GM23338 (cell line): Measurements from ENCODE around the gene TMED8. TPM values are rescaled to one million over a fixed set of nuclear protein-coding genes. Genes with fewer than 3 reads are reported as not detected.

ENCODE experiments used
- ATAC-seq: fragments of 200-7000 bp; cut with Tn5 transposase; 3 replicates; pipeline ENCODE4 v1.9.1; 2020
- DNase-seq: peaks from one replicate; pipeline ENCODE4 v3.0.0-alpha.2; 2015; ENCODE audit warnings: low spot score
- H2AFZ ChIP-seq: fragments of 200-600 bp; sonication (generic); 2 replicates; pipeline ENCODE4 v1.8.0; 2016; ENCODE audit warnings: antibody characterized with exemption, mild to moderate bottlenecking, moderate library complexity
- H3F3A ChIP-seq: fragments of 200-600 bp; sonication (generic); replicated peaks from 2 replicates; pipeline ENCODE4 v1.8.0; 2017; ENCODE audit warnings: antibody characterized with exemption, mixed run types, low read depth
- H3K27ac ChIP-seq: fragments of 200-600 bp; sonication (generic); 2 replicates; pipeline ENCODE4 v1.6.1; 2016; ENCODE audit warnings: low read depth
- H3K27me3 ChIP-seq: fragments of 200-600 bp; sonication (generic); 2 replicates; pipeline ENCODE4 v1.8.0; 2016; ENCODE audit warnings: mild to moderate bottlenecking, mixed run types, moderate library complexity; ENCODE audit not compliant: insufficient read depth
- H3K36me3 ChIP-seq: fragments of 200-600 bp; sonication (generic); 2 replicates; pipeline ENCODE4 v1.8.0; 2016; ENCODE audit warnings: mild to moderate bottlenecking; ENCODE audit not compliant: insufficient read depth
- H3K4me1 ChIP-seq: fragments of 200-600 bp; sonication (generic); 2 replicates; pipeline ENCODE4 v1.8.0; 2016; ENCODE audit warnings: mild to moderate bottlenecking, moderate library complexity; ENCODE audit not compliant: insufficient read depth
- H3K4me2 ChIP-seq: fragments of 200-600 bp; sonication (generic); 2 replicates; pipeline ENCODE4 v1.7.1; 2017; ENCODE audit warnings: mixed run types
- H3K4me3 ChIP-seq: fragments of 200-600 bp; sonication (generic); 2 replicates; pipeline ENCODE4 v1.6.1; 2016; ENCODE audit warnings: mixed run types
- H3K79me2 ChIP-seq: fragments of 200-600 bp; sonication (generic); replicated peaks from 2 replicates; pipeline ENCODE4 v1.8.0; 2017; ENCODE audit warnings: mild to moderate bottlenecking; ENCODE audit not compliant: insufficient read depth
- H3K9me2 ChIP-seq: fragments of 200-600 bp; sonication (generic); 2 replicates; pipeline ENCODE4 v1.8.0; 2017; ENCODE audit not compliant: insufficient read depth
- H4K20me1 ChIP-seq: fragments of 200-600 bp; sonication (generic); replicated peaks from 2 replicates; pipeline ENCODE4 v1.8.0; 2017; ENCODE audit warnings: mild to moderate bottlenecking; ENCODE audit not compliant: insufficient read depth
- H3K27ac Mint-ChIP-seq: 2 replicates; pipeline ENCODE4 v1.8.0; 2020; ENCODE audit warnings: inconsistent platforms, mild to moderate bottlenecking, moderate library complexity, mixed read lengths
- H3K27me3 Mint-ChIP-seq: 3 replicates; pipeline ENCODE4 v1.8.0; 2022; ENCODE audit warnings: low read depth, mild to moderate bottlenecking, moderate library complexity, mixed read lengths, inconsistent platforms; ENCODE audit not compliant: insufficient read depth, poor library complexity
- H3K36me3 Mint-ChIP-seq: 3 replicates; pipeline ENCODE4 v1.8.0; 2021; ENCODE audit warnings: low read depth, mild to moderate bottlenecking, inconsistent platforms, moderate library complexity, mixed read lengths
- H3K4me1 Mint-ChIP-seq: 3 replicates; pipeline ENCODE4 v1.8.0; 2020; ENCODE audit warnings: mild to moderate bottlenecking, inconsistent platforms, mixed read lengths
- H3K4me3 Mint-ChIP-seq: 3 replicates; pipeline ENCODE4 v1.8.0; 2021; ENCODE audit warnings: moderate library complexity, mild to moderate bottlenecking, inconsistent platforms, mixed read lengths
- H3K9me3 Mint-ChIP-seq: 3 replicates; pipeline ENCODE4 v1.8.0; 2020; ENCODE audit warnings: moderate library complexity, mild to moderate bottlenecking, inconsistent platforms, mixed read lengths
- CREB1 ChIP-seq: fragments of 250-450 bp; sonication (Bioruptor Pico); IDR thresholded peaks from 2 replicates; pipeline ENCODE4 v1.5.0; 2020; ENCODE audit warnings: low read depth, mild to moderate bottlenecking, moderate library complexity
- EZH2 ChIP-seq: fragments of 200-600 bp; sonication (generic); IDR thresholded peaks from one replicate; pipeline ENCODE4 v1.8.0; 2017; ENCODE audit warnings: antibody characterized with exemption, mild to moderate bottlenecking, low read depth; ENCODE audit not compliant: unreplicated experiment
- EZH2phosphoT487 ChIP-seq: fragments of 200-600 bp; sonication (generic); IDR thresholded peaks from one replicate; pipeline ENCODE4 v1.8.1; 2018; ENCODE audit warnings: antibody characterized with exemption; ENCODE audit not compliant: unreplicated experiment
- POLR2AphosphoS5 ChIP-seq: IDR thresholded peaks from 2 replicates; pipeline ENCODE4 v1.6.1; 2016; ENCODE audit warnings: antibody characterized with exemption, low read depth
- STAT1 ChIP-seq: IDR thresholded peaks from one replicate; pipeline ENCODE4 v1.6.1; 2016; ENCODE audit warnings: antibody characterized with exemption; ENCODE audit not compliant: unreplicated experiment
- ZNF114 ChIP-seq: fragments of 250-450 bp; sonication (Bioruptor Pico); IDR thresholded peaks from 2 replicates; pipeline ENCODE4 v1.5.0; 2020; ENCODE audit warnings: mild to moderate bottlenecking, moderate library complexity
- ZNF331 ChIP-seq: fragments of 250-450 bp; sonication (Bioruptor Pico); IDR thresholded peaks from 2 replicates; pipeline ENCODE4 v1.5.0; 2020; ENCODE audit warnings: low read depth, mild to moderate bottlenecking, moderate library complexity
- polyA plus RNA-seq: library from polyadenylated mRNA; unstranded; fragments of >200 nt; fragmentation: Nextera tagmentation; extraction: Ambion mirVana; gene quantifications from 2 replicates; pipeline ENCODE4 v1.2.1, GENCODE V29; 2016
- total RNA-seq: library from RNA; depleted of rRNA; stranded (reverse); fragments of >200 nt; shearing (Covaris generic); gene quantifications from 2 replicates; pipeline ENCODE4 v1.2.3, GENCODE V29; 2014
- TF ChIP-seq, protein P1 (sequence below): IDR thresholded peaks from 2 replicates; pipeline ENCODE4 v1.6.1; 2016; ENCODE audit warnings: antibody characterized with exemption
- TF ChIP-seq, protein P2 (sequence below), 2 experiments: fragments of 200-600 bp in 1 of 2; sonication (generic) in 1 of 2; conservative IDR thresholded peaks; 2 replicates each; pipeline versions ENCODE4 v1.5.1 to v1.6.1; 2016 to 2017; ENCODE audit warnings: antibody characterized with exemption in 2 of 2, low read depth in 2 of 2, mild to moderate bottlenecking in 2 of 2, moderate library complexity in 1 of 2

The TMED8 gene
- total and polyA plus RNA-seq, 2 experiments from 2014 or later = 4.3 to 13.8 TPM

DNA sequence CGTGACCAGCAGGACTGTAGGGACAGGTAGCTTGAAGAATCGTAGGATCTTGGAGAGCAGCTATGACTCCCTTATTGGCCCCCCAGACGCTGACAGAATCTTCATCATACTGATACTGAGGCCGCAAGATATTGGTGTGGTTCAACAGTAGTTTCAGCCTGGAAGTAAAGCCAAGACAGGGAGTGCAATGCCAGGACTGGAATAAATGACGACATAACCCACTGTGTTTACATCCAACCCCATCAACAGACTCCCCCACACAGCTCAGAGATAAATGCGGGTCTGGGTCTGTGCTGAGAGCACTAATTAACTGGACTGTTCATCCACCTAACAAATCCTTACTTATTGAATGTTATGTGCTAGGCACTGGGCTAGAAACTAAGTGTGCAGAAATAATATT, 29.8 kb upstream of the TMED8 start:
- H3K36me3 Mint-ChIP-seq = no peaks in the 10 kb centered on the region
- H3K4me2 ChIP-seq = no peak overlapping the region
- H3K36me3 ChIP-seq = no peaks in the 10 kb centered on the region
- H3K9me3 Mint-ChIP-seq = no peaks in the 10 kb centered on the region
- no peaks in the 10 kb centered on the region for H3K79me2 ChIP-seq
- H3K9me2 ChIP-seq = no peaks in the 10 kb centered on the region
- no peak overlapping the region for H3K27ac Mint-ChIP-seq
- H3K4me3 ChIP-seq = no peak overlapping the region
- no peaks in the 10 kb centered on the region for H3F3A ChIP-seq
- TF ChIP-seq, protein P1, sequence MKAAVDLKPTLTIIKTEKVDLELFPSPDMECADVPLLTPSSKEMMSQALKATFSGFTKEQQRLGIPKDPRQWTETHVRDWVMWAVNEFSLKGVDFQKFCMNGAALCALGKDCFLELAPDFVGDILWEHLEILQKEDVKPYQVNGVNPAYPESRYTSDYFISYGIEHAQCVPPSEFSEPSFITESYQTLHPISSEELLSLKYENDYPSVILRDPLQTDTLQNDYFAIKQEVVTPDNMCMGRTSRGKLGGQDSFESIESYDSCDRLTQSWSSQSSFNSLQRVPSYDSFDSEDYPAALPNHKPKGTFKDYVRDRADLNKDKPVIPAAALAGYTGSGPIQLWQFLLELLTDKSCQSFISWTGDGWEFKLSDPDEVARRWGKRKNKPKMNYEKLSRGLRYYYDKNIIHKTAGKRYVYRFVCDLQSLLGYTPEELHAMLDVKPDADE = no peak
- TF ChIP-seq, protein P2, sequence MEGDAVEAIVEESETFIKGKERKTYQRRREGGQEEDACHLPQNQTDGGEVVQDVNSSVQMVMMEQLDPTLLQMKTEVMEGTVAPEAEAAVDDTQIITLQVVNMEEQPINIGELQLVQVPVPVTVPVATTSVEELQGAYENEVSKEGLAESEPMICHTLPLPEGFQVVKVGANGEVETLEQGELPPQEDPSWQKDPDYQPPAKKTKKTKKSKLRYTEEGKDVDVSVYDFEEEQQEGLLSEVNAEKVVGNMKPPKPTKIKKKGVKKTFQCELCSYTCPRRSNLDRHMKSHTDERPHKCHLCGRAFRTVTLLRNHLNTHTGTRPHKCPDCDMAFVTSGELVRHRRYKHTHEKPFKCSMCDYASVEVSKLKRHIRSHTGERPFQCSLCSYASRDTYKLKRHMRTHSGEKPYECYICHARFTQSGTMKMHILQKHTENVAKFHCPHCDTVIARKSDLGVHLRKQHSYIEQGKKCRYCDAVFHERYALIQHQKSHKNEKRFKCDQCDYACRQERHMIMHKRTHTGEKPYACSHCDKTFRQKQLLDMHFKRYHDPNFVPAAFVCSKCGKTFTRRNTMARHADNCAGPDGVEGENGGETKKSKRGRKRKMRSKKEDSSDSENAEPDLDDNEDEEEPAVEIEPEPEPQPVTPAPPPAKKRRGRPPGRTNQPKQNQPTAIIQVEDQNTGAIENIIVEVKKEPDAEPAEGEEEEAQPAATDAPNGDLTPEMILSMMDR (conservative IDR thresholded peaks at IDR 0.05; ENCODE audit: low read depth in 2 of 2) = no peak
- TF ChIP-seq CREB1 (CRISPR knock-in tag) = no peak
- TF ChIP-seq EZH2 = no peak
- no peak for TF ChIP-seq POLR2AphosphoS5
- peaks cover 4% of the 10 kb centered on the region; the same call in 2 of the 3 replicates for H3K4me1 Mint-ChIP-seq
- no peak overlapping the region for H3K4me3 Mint-ChIP-seq
- H3K27me3 ChIP-seq = no peaks in the 10 kb centered on the region
- DNase-seq (no peak), ATAC-seq (no peak)
- H4K20me1 ChIP-seq = no peaks in the 10 kb centered on the region
- no peak overlapping the region for H3K27ac ChIP-seq
- no peaks in the 10 kb centered on the region for H3K4me1 ChIP-seq
- H3K27me3 Mint-ChIP-seq = no peaks in the 10 kb centered on the region
- H2AFZ ChIP-seq = peak overlapping the region; percentile 6; the same call in 1 of the 2 replicates

DNA sequence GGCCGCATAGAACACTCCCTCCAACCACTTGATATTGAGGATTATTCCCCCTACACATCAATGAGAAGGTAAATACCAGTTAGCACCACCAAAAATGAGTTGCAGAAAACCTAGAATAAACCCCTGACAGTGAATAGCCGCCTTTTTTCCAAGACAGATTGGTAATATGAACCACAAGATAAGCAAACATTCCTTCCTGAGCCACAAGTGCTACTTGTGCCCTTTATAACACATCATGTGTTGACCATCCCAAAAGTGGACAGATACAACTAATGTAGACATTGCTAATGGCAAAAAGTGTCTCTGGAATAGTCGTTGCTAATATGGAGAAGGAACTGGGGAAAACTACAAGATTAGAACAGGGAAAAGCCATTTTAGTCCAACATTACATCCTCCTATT, 29.2 kb upstream of the TMED8 start:
- H3K4me3 Mint-ChIP-seq = no peak overlapping the region
- ATAC-seq = no peak

DNA sequence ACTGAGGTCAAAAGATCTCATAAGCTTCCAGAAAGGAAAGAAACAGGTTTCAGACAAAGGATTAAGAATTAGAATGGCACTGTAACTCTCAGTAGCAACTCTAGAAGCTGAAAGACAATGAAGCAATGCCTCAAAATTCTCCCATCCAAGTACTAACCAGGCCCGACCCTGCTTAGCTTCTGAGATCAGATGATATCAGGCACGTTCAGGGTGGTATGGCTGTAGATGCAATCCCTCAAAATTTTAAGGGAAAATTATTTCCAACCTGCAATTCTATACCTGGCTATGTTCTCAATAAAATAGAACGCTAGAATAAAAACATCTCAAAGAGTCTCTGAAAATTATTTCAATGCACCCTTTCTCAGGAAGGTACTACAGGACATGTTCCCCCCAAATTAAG, 26.9 kb upstream of the TMED8 start:
- no peaks in the 10 kb centered on the region for H3K4me1 Mint-ChIP-seq
- H3K4me3 ChIP-seq = no peak overlapping the region
- ATAC-seq = no peak
- no peaks in the 10 kb centered on the region for H3K9me3 Mint-ChIP-seq
- no peaks in the 10 kb centered on the region for H4K20me1 ChIP-seq
- H3K27ac ChIP-seq = no peak overlapping the region
- no peak for DNase-seq
- H3K36me3 ChIP-seq = no peaks in the 10 kb centered on the region
- no peaks in the 10 kb centered on the region for H3K79me2 ChIP-seq
- TF ChIP-seq ZNF331 (CRISPR knock-in tag) (no peak), ZNF114 (CRISPR knock-in tag) (no peak)
- H2AFZ ChIP-seq = no peak overlapping the region
- no peak overlapping the region for H3K27ac Mint-ChIP-seq
- H3F3A ChIP-seq = no peaks in the 10 kb centered on the region
- H3K27me3 ChIP-seq = no peaks in the 10 kb centered on the region
- H3K4me3 Mint-ChIP-seq = no peak overlapping the region
- no peaks in the 10 kb centered on the region for H3K36me3 Mint-ChIP-seq
- H3K4me2 ChIP-seq = no peak overlapping the region
- no peaks in the 10 kb centered on the region for H3K4me1 ChIP-seq
- no peaks in the 10 kb centered on the region for H3K9me2 ChIP-seq
- no peaks in the 10 kb centered on the region for H3K27me3 Mint-ChIP-seq

More for the DNA sequence above, 29.2 kb upstream of the TMED8 start:
- Histone ChIP-seq H3K4me3 (no peak overlapping the region), H3K27me3 (no peaks in the 10 kb centered on the region), H3K27ac (no peak overlapping the region), H3K9me2 (no peaks in the 10 kb centered on the region), H3K36me3 (no peaks in the 10 kb centered on the region), H3F3A (no peaks in the 10 kb centered on the region), H3K4me2 (no peak overlapping the region), H2AFZ (no peak overlapping the region), H3K4me1 (no peaks in the 10 kb centered on the region), H3K79me2 (no peaks in the 10 kb centered on the region), H4K20me1 (no peaks in the 10 kb centered on the region)
- no peak for DNase-seq
- Mint-ChIP-seq H3K27ac (no peak overlapping the region), H3K9me3 (no peaks in the 10 kb centered on the region), H3K4me1 (peaks cover 4% of the 10 kb centered on the region; the same call in 2 of the 3 replicates), H3K36me3 (no peaks in the 10 kb centered on the region), H3K27me3 (no peaks in the 10 kb centered on the region)
- TF ChIP-seq EZH2phosphoT487 = no peak
- TF ChIP-seq STAT1 = no peak
- TF ChIP-seq EZH2 = no peak
